Hepatocyte (in vitro differentiated cells): ENCODE results near the gene ZFHX3. TPM values are rescaled to one million over a fixed set of nuclear protein-coding genes. Genes with fewer than 3 reads are reported as not detected.

Experiments
- DNase-seq: peaks from one replicate; pipeline ENCODE4 v3.0.0-alpha.2; 2016; ENCODE audit warnings: low spot score
- H2AFZ ChIP-seq: fragments of 200-600 bp; sonication (generic); 2 replicates; pipeline ENCODE4 v1.6.0; 2016; ENCODE audit warnings: antibody characterized with exemption, mild to moderate bottlenecking
- H3K27ac ChIP-seq: fragments of 200-600 bp; sonication (generic); 2 replicates; pipeline ENCODE4 v1.5.1; 2016; ENCODE audit warnings: mild to moderate bottlenecking
- H3K27me3 ChIP-seq: fragments of 200-600 bp; sonication (generic); 2 replicates; pipeline ENCODE4 v1.6.1; 2016
- H3K36me3 ChIP-seq: fragments of 200-600 bp; sonication (generic); replicated peaks from 2 replicates; pipeline ENCODE4 v1.5.1; 2016; ENCODE audit warnings: low read depth; ENCODE audit not compliant: insufficient read depth
- H3K4me1 ChIP-seq: fragments of 200-600 bp; sonication (generic); 2 replicates; pipeline ENCODE4 v1.5.1; 2016; ENCODE audit warnings: mild to moderate bottlenecking, moderate library complexity; ENCODE audit not compliant: insufficient read depth
- H3K4me2 ChIP-seq: fragments of 200-600 bp; sonication (generic); 2 replicates; pipeline ENCODE4 v1.6.0; 2016
- H3K4me3 ChIP-seq: fragments of 200-600 bp; sonication (generic); 2 replicates; pipeline ENCODE4 v1.5.1; 2016; ENCODE audit warnings: mild to moderate bottlenecking
- H3K79me2 ChIP-seq: fragments of 200-600 bp; sonication (generic); 2 replicates; pipeline ENCODE4 v1.6.0; 2017; ENCODE audit warnings: mild to moderate bottlenecking
- H3K9me2 ChIP-seq: fragments of 200-600 bp; sonication (generic); replicated peaks from 2 replicates; pipeline ENCODE4 v1.6.0; 2017; ENCODE audit warnings: mild to moderate bottlenecking; ENCODE audit not compliant: insufficient read depth
- H3K9me3 ChIP-seq: fragments of 200-600 bp; sonication (generic); 2 replicates; pipeline ENCODE4 v1.5.1; 2016; ENCODE audit warnings: low read depth, mild to moderate bottlenecking
- H4K20me1 ChIP-seq: fragments of 200-600 bp; sonication (generic); 2 replicates; pipeline ENCODE4 v1.6.0; 2016; ENCODE audit warnings: mild to moderate bottlenecking; ENCODE audit not compliant: insufficient read depth, poor library complexity, severe bottlenecking
- CTCF ChIP-seq: fragments of 200-600 bp; sonication (generic); IDR thresholded peaks from 2 replicates; pipeline ENCODE4 v1.5.1; 2016; ENCODE audit warnings: antibody characterized with exemption, mild to moderate bottlenecking; ENCODE audit not compliant: poor library complexity
- EZH2 ChIP-seq: fragments of 200-600 bp; sonication (generic); IDR thresholded peaks from 2 replicates; pipeline ENCODE4 v1.6.1; 2016; ENCODE audit warnings: antibody characterized with exemption, mild to moderate bottlenecking, borderline replicate concordance
- EZH2phosphoT487 ChIP-seq: fragments of 200-600 bp; sonication (generic); IDR thresholded peaks from one replicate; pipeline ENCODE4 v1.6.1; 2018; ENCODE audit warnings: antibody characterized with exemption, mild to moderate bottlenecking, low read depth, moderate library complexity; ENCODE audit not compliant: unreplicated experiment, severe bottlenecking
- WGBS: methylation state at CpG from one replicate; pipeline ENCODE4 v1.1.6; 2016; ENCODE audit warnings: low lambda C conversion rate; ENCODE audit errors: missing lambda C conversion rate; 5-methylcytosine and 5-hydroxymethylcytosine counted together
- polyA plus RNA-seq: library from polyadenylated mRNA; unstranded; fragments of >200 nt; fragmentation: Nextera tagmentation; extraction: Ambion mirVana; gene quantifications from 2 replicates; pipeline ENCODE4 v1.2.1, GENCODE V29; 2016
- total RNA-seq: library from RNA; depleted of rRNA; stranded (reverse); fragments of >200 nt; gene quantifications from 2 replicates; pipeline ENCODE4 v1.2.3, GENCODE V29; 2014

ZFHX3 gene
- total and polyA plus RNA-seq, 2 experiments from 2014 or later = 6.4 to 11.6 TPM

- no peak overlapping the region for H3K4me2 ChIP-seq
- no peak for TF ChIP-seq EZH2
- 77% methylated on average over 3 of the region's 3 CpGs for WGBS
- no peaks in the 10 kb centered on the region for H3K27me3 ChIP-seq
- no peak overlapping the region for H3K4me3 ChIP-seq
- no peak for DNase-seq
- H3K4me1 ChIP-seq = no peaks in the 10 kb centered on the region
- no peaks in the 10 kb centered on the region for H3K9me2 ChIP-seq
- H2AFZ ChIP-seq = no peak overlapping the region
- H3K27ac ChIP-seq = no peak overlapping the region
- no peaks in the 10 kb centered on the region for H3K9me3 ChIP-seq
- peaks cover 4% of the 10 kb centered on the region for H4K20me1 ChIP-seq
- no peaks in the 10 kb centered on the region for H3K36me3 ChIP-seq
- peaks cover 46% of the 10 kb centered on the region for H3K79me2 ChIP-seq
Measured at GRCh38 chr16:72841506-72841905, 206.4 kb downstream of the ZFHX3 start.

GRCh38 chr16:72840631-72841381, 207.1 kb downstream of the ZFHX3 start:
- Histone ChIP-seq H3K79me2 (peaks cover 40% of the 10 kb centered on the region), H3K27ac (no peak overlapping the region), H3K4me1 (no peaks in the 10 kb centered on the region), H3K9me3 (no peaks in the 10 kb centered on the region), H3K4me2 (no peak overlapping the region), H3K27me3 (no peaks in the 10 kb centered on the region), H3K36me3 (no peaks in the 10 kb centered on the region), H4K20me1 (peaks cover 3% of the 10 kb centered on the region), H3K9me2 (no peaks in the 10 kb centered on the region), H2AFZ (no peak overlapping the region), H3K4me3 (no peak overlapping the region)
- TF ChIP-seq CTCF (no peak), EZH2 (no peak), EZH2phosphoT487 (no peak)
- no peak for DNase-seq
- WGBS = 83% methylated on average over 11 of the region's 11 CpGs

- Histone ChIP-seq H3K36me3 (no peaks in the 10 kb centered on the region), H3K4me3 (no peak overlapping the region), H3K4me1 (no peaks in the 10 kb centered on the region), H4K20me1 (no peaks in the 10 kb centered on the region), H3K9me3 (no peaks in the 10 kb centered on the region), H3K4me2 (no peak overlapping the region), H3K79me2 (peaks cover 34% of the 10 kb centered on the region), H3K27me3 (no peaks in the 10 kb centered on the region), H2AFZ (no peak overlapping the region), H3K27ac (no peak overlapping the region), H3K9me2 (no peaks in the 10 kb centered on the region)
- DNase-seq = no peak
- 81% methylated on average over 13 of the region's 13 CpGs for WGBS
- TF ChIP-seq EZH2 = no peak
- TF ChIP-seq EZH2phosphoT487 = no peak
- no peak for TF ChIP-seq CTCF
Measured at GRCh38 chr16:72838951-72839350, 209.0 kb downstream of the ZFHX3 start.

- no peak for TF ChIP-seq CTCF
- no peak for TF ChIP-seq EZH2
- TF ChIP-seq EZH2phosphoT487 = no peak
- Histone ChIP-seq H3K9me3 (no peaks in the 10 kb centered on the region), H3K36me3 (no peaks in the 10 kb centered on the region), H3K4me1 (no peaks in the 10 kb centered on the region), H4K20me1 (no peaks in the 10 kb centered on the region), H3K9me2 (no peaks in the 10 kb centered on the region), H3K27me3 (no peaks in the 10 kb centered on the region), H3K4me2 (no peak overlapping the region), H3K79me2 (peaks cover 34% of the 10 kb centered on the region), H2AFZ (no peak overlapping the region), H3K4me3 (no peak overlapping the region), H3K27ac (no peak overlapping the region)
- DNase-seq = no peak
- 84% methylated on average over 11 of the region's 11 CpGs for WGBS
Measured at GRCh38 chr16:72838586-72838910, 209.4 kb downstream of the ZFHX3 start.
